Measurements from ENCODE around the gene PI4KA.
A peak's percentile ranks its signal among the peaks of the same experiment; 100 is the strongest.
"Not testable (repeated sequence)": the region's sequence is repeated elsewhere in the genome, so short reads cannot be mapped to it uniquely, and the experiment has no call there.

PI4KA gene

GRCh38 chr22:20773793-20774212, 84.8 kb downstream of the PI4KA start, which contains the start of gene SERPIND1:
TSS of gene SERPIND1 (plus strand) at chr22:20774113. CDS start at chr22:20779313, 5,200 bp downstream.
- DNase-seq, result no peak

- no peak for DNase-seq
These were observed 86.5 kb downstream of the PI4KA start for GRCh38 chr22:20771918-20772625.

GRCh38 chr22:20769496-20769826, 89.2 kb downstream of the PI4KA start:
- not testable (repeated sequence) for DNase-seq

GRCh38 chr22:20766530-20766929, 92.1 kb downstream of the PI4KA start:
- no peak for DNase-seq

- no peak for DNase-seq
These were observed 92.7 kb downstream of the PI4KA start for GRCh38 chr22:20765938-20766337.

- DNase-seq, result no peak
These were observed 93.9 kb downstream of the PI4KA start for GRCh38 chr22:20764729-20765128.

GRCh38 chr22:20764471-20764720, 94.2 kb downstream of the PI4KA start:
- DNase-seq, result no peak

GRCh38 chr22:20763630-20764470, 94.8 kb downstream of the PI4KA start:
- no peak for DNase-seq

- no peak for DNase-seq
These were observed 96.3 kb downstream of the PI4KA start for GRCh38 chr22:20762233-20762796.

- DNase-seq, result no peak
These were observed 97.1 kb downstream of the PI4KA start for GRCh38 chr22:20761536-20761935.

GRCh38 chr22:20760084-20760483, 98.5 kb downstream of the PI4KA start:
- no peak for DNase-seq

- no peak for DNase-seq
These were observed 99.9 kb downstream of the PI4KA start for GRCh38 chr22:20758688-20759087.

- DNase-seq, result no peak
These were observed 101.8 kb downstream of the PI4KA start for GRCh38 chr22:20756846-20757245.

GRCh38 chr22:20752873-20753272, 105.7 kb downstream of the PI4KA start:
- no peak for DNase-seq

- no peak for DNase-seq
These were observed 106.4 kb downstream of the PI4KA start for GRCh38 chr22:20752104-20752741.

GRCh38 chr22:20751185-20751851, 107.3 kb downstream of the PI4KA start:
- no peak for DNase-seq

GRCh38 chr22:20750461-20751184, 108.0 kb downstream of the PI4KA start:
- DNase-seq, result peak; percentile 15

- no peak for DNase-seq
These were observed 109.2 kb downstream of the PI4KA start for GRCh38 chr22:20749453-20749852.

- DNase-seq, result no peak
These were observed 109.7 kb downstream of the PI4KA start for GRCh38 chr22:20748731-20749428.

- DNase-seq, result no peak
These were observed 110.5 kb downstream of the PI4KA start for GRCh38 chr22:20748082-20748481.

GRCh38 chr22:20747223-20747622, 111.4 kb downstream of the PI4KA start:
- no peak for DNase-seq
